Peyer's patch (tissue), 4 donors: ENCODE data around the gene GAK. TPM values are rescaled to one million over a fixed set of nuclear protein-coding genes. Genes with fewer than 3 reads are reported as not detected.

Source experiments
- DNase-seq, 3 donors: peaks; one replicate each; pipeline ENCODE4 v3.0.0-alpha.2; 2017 to 2019
- H3K27ac ChIP-seq, 4 donors: fragments of 200-600 bp; sonication (generic); one replicate each; pipeline ENCODE4 v1.5.1; 2016 to 2019
- H3K27me3 ChIP-seq, 2 donors: fragments of 200-600 bp; sonication (generic); one replicate each; pipeline ENCODE4 v1.5.1; 2019
- H3K36me3 ChIP-seq, 3 donors: fragments of 200-600 bp; sonication (generic); one replicate each; pipeline ENCODE4 v1.5.1; 2016 to 2019
- H3K4me1 ChIP-seq, 4 donors: fragments of 200-600 bp; sonication (generic); one replicate each; pipeline ENCODE4 v1.5.1; 2016 to 2019
- H3K4me3 ChIP-seq, 4 donors: fragments of 200-600 bp; sonication (generic); 1 replicate in 3 of 4; 2 replicates in 1 of 4; pipeline ENCODE4 v1.5.1; 2016 to 2019; ENCODE audit warnings: mild to moderate bottlenecking in 1 of 4
- H3K9me3 ChIP-seq, 4 donors: fragments of 200-600 bp; sonication (generic); one replicate each; pipeline ENCODE4 v1.5.1; 2016 to 2019; ENCODE audit warnings: mild to moderate bottlenecking in 1 of 4
- CTCF ChIP-seq, 6 experiments: fragments of 450-650 bp in 4 of 6; fragments of 200-600 bp in 2 of 6; sonication (generic) in 1 of 6; IDR thresholded peaks; one replicate each; pipeline ENCODE4 v1.5.1; 2017 to 2019; ENCODE audit warnings: antibody characterized with exemption in 6 of 6, mild to moderate bottlenecking in 3 of 6, moderate library complexity in 1 of 6
- POLR2A ChIP-seq, 2 donors: fragments of 450-650 bp; IDR thresholded peaks; one replicate each; pipeline ENCODE4 v1.5.1; 2017; ENCODE audit warnings: antibody characterized with exemption in 2 of 2, mild to moderate bottlenecking in 2 of 2, moderate library complexity in 2 of 2
- total RNA-seq, 4 donors: library from RNA; depleted of rRNA; stranded (reverse); fragments of >200 nt; gene quantifications; one replicate each; pipeline ENCODE4 v1.1.0, GENCODE V29; 2016

Gene GAK
- total RNA-seq, 4 donors from 2014 or later = 248 to 362 (median 351) TPM

GRCh38 chr4:827209-828081 lies 104.7 kb downstream of the GAK start:
- no peaks in the 10 kb centered on the region for H3K36me3 ChIP-seq
- peak in 1 of 3 donors; percentile 33 for DNase-seq
- no peak overlapping the region for H3K27ac ChIP-seq
- peaks cover 0 to 10% (median 0%) of the 10 kb centered on the region in 4 donors for H3K9me3 ChIP-seq
- TF ChIP-seq CTCF (IDR thresholded peaks at IDR 0.05) = no peak
- no peak for TF ChIP-seq POLR2A (IDR thresholded peaks at IDR 0.05)
- no peak overlapping the region for H3K4me3 ChIP-seq
- peaks cover 0 to 32% of the 10 kb centered on the region in 2 donors for H3K27me3 ChIP-seq
- H3K4me1 ChIP-seq = peaks cover 0 to 18% (median 6%) of the 10 kb centered on the region in 4 donors

- peak in 1 of 3 donors; percentile 18 for DNase-seq
- peaks cover 0 to 32% of the 10 kb centered on the region in 2 donors for H3K27me3 ChIP-seq
- H3K4me1 ChIP-seq = peaks cover 0 to 18% (median 6%) of the 10 kb centered on the region in 4 donors
- H3K4me3 ChIP-seq = peak overlapping the region in 2 of 4 donors; percentile 28 to 39
- H3K27ac ChIP-seq = no peak overlapping the region
- peaks cover 0 to 4% (median 0%) of the 10 kb centered on the region in 4 donors for H3K9me3 ChIP-seq
- TF ChIP-seq CTCF (IDR thresholded peaks at IDR 0.05) = no peak
- TF ChIP-seq POLR2A (IDR thresholded peaks at IDR 0.05) = no peak
- no peaks in the 10 kb centered on the region for H3K36me3 ChIP-seq
Measured at GRCh38 chr4:826508-827208, 105.5 kb downstream of the GAK start.

GRCh38 chr4:825971-826330 lies 106.2 kb downstream of the GAK start, which contains the start of gene CPLX1:
TSS of gene CPLX1 (minus strand) at chr4:826129. CDS start at chr4:824522, 1,607 bp downstream.
- no peak for TF ChIP-seq CTCF (IDR thresholded peaks at IDR 0.05)
- DNase-seq = peak in 2 of 3 donors; percentile 46 to 59
- Histone ChIP-seq H3K9me3 (no peaks in the 10 kb centered on the region), H3K36me3 (no peaks in the 10 kb centered on the region), H3K27me3 (peaks cover 0 to 32% of the 10 kb centered on the region in 2 donors), H3K4me3 (peak within 1 kb of the TSS in 3 of 4 donors; percentile 47 to 55 (median 51)), H3K27ac (no peak within 1 kb of the TSS), H3K4me1 (peaks cover 0 to 18% (median 6%) of the 10 kb centered on the region in 4 donors)

- H3K27me3 ChIP-seq = peaks cover 0 to 32% of the 10 kb centered on the region in 2 donors
- no peaks in the 10 kb centered on the region for H3K36me3 ChIP-seq
- peak in 1 of 3 donors; percentile 41 for DNase-seq
- H3K27ac ChIP-seq = no peak overlapping the region
- H3K4me1 ChIP-seq = peaks cover 0 to 18% (median 6%) of the 10 kb centered on the region in 4 donors
- TF ChIP-seq POLR2A (IDR thresholded peaks at IDR 0.05) (no peak), CTCF (IDR thresholded peaks at IDR 0.05) (no peak)
- H3K4me3 ChIP-seq = peak overlapping the region in 3 of 4 donors; percentile 47 to 55 (median 51)
- no peaks in the 10 kb centered on the region for H3K9me3 ChIP-seq
Measured at GRCh38 chr4:825063-825970, 106.8 kb downstream of the GAK start.
